RWPE2 (cell line): ENCODE measurements around the gene SYT6.

Source experiments
- ATAC-seq: fragments of 200-7000 bp; cut with Tn5 transposase; 3 replicates; pipeline ENCODE4 v1.9.1; 2021; ENCODE audit warnings: low read depth
- DNase-seq: peaks from one replicate; pipeline ENCODE4 v3.0.0-alpha.2; 2020; ENCODE audit warnings: low spot score
- H3K27ac ChIP-seq: fragments of 450-650 bp; 2 replicates; pipeline ENCODE4 v1.5.1; 2017; ENCODE audit warnings: mild to moderate bottlenecking; ENCODE audit not compliant: poor library complexity, severe bottlenecking
- H3K27me3 ChIP-seq: fragments of 250-450 bp; sonication (Bioruptor Pico); 2 replicates; pipeline ENCODE4 v1.5.1; 2021; ENCODE audit warnings: mild to moderate bottlenecking, moderate library complexity; ENCODE audit not compliant: insufficient read depth, poor library complexity, severe bottlenecking
- H3K36me3 ChIP-seq: fragments of 250-450 bp; sonication (Bioruptor Pico); 2 replicates; pipeline ENCODE4 v1.5.1; 2020; ENCODE audit warnings: low read depth, mild to moderate bottlenecking, moderate library complexity
- H3K4me1 ChIP-seq: fragments of 250-450 bp; sonication (Bioruptor Pico); 2 replicates; pipeline ENCODE4 v1.5.1; 2021; ENCODE audit warnings: mild to moderate bottlenecking, moderate library complexity; ENCODE audit not compliant: insufficient read depth, poor library complexity, severe bottlenecking
- H3K4me3 ChIP-seq: fragments of 250-450 bp; sonication (Bioruptor Pico); 2 replicates; pipeline ENCODE4 v1.5.1; 2021; ENCODE audit warnings: mild to moderate bottlenecking, moderate library complexity; ENCODE audit not compliant: severe bottlenecking
- H3K9me3 ChIP-seq: fragments of 250-450 bp; sonication (Bioruptor Pico); 2 replicates; pipeline ENCODE4 v1.5.1; 2021; ENCODE audit warnings: mild to moderate bottlenecking, moderate library complexity; ENCODE audit not compliant: severe bottlenecking
- CTCF ChIP-seq: fragments of 450-650 bp; IDR thresholded peaks from one replicate; pipeline ENCODE4 v1.5.1; 2017; ENCODE audit warnings: mild to moderate bottlenecking, moderate library complexity; ENCODE audit not compliant: poor library complexity, severe bottlenecking

SYT6 gene

GRCh38 chr1:114153261-114154145, at the start of gene SYT6:
Gene SYT6, minus strand, starts transcription at chr1:114153869. Its CDS starts 97 bp downstream, at chr1:114153772.
- peaks cover 84% of the 10 kb centered on the region for H3K27me3 ChIP-seq
- no peak within 1 kb of the TSS for H3K27ac ChIP-seq
- H3K9me3 ChIP-seq, result no peaks in the 10 kb centered on the region
- TF ChIP-seq CTCF, result no peak
- H3K36me3 ChIP-seq, result no peaks in the 10 kb centered on the region
- H3K4me3 ChIP-seq, result no peak within 1 kb of the TSS
- ATAC-seq (no peak), DNase-seq (no peak)
- no peaks in the 10 kb centered on the region for H3K4me1 ChIP-seq

- H3K36me3 ChIP-seq, result no peaks in the 10 kb centered on the region
- H3K27ac ChIP-seq, result no peak overlapping the region
- no peak for ATAC-seq
- H3K4me1 ChIP-seq, result no peaks in the 10 kb centered on the region
- TF ChIP-seq CTCF, result no peak
- H3K9me3 ChIP-seq, result no peaks in the 10 kb centered on the region
- no peak overlapping the region for H3K4me3 ChIP-seq
- peaks cover 22% of the 10 kb centered on the region for H3K27me3 ChIP-seq
- DNase-seq, result no peak
These were observed 47.8 kb upstream of the SYT6 start for GRCh38 chr1:114201486-114201885.

- Histone ChIP-seq H3K4me3 (no peak overlapping the region), H3K27ac (no peak overlapping the region), H3K4me1 (no peaks in the 10 kb centered on the region), H3K36me3 (no peaks in the 10 kb centered on the region), H3K27me3 (peaks cover 31% of the 10 kb centered on the region), H3K9me3 (no peaks in the 10 kb centered on the region)
- ATAC-seq, result no peak
- DNase-seq, result no peak
- TF ChIP-seq CTCF, result no peak
These were observed 45.4 kb upstream of the SYT6 start for GRCh38 chr1:114199017-114199594.

GRCh38 chr1:114196992-114197907, 43.6 kb upstream of the SYT6 start:
- TF ChIP-seq CTCF, result no peak
- Histone ChIP-seq H3K4me1 (no peaks in the 10 kb centered on the region), H3K4me3 (no peak overlapping the region), H3K27ac (no peak overlapping the region), H3K36me3 (no peaks in the 10 kb centered on the region), H3K27me3 (peaks cover 43% of the 10 kb centered on the region), H3K9me3 (no peaks in the 10 kb centered on the region)
- no peak; the same call in 2 of the 3 replicates for ATAC-seq
- no peak for DNase-seq
